ENCODE data around the gene COL6A5. TPM values are rescaled to one million over a fixed set of nuclear protein-coding genes. Genes with fewer than 3 reads are reported as not detected.

Gene COL6A5
- total RNA-seq, 1 experiment from 2014 or later: not detected

DNA sequence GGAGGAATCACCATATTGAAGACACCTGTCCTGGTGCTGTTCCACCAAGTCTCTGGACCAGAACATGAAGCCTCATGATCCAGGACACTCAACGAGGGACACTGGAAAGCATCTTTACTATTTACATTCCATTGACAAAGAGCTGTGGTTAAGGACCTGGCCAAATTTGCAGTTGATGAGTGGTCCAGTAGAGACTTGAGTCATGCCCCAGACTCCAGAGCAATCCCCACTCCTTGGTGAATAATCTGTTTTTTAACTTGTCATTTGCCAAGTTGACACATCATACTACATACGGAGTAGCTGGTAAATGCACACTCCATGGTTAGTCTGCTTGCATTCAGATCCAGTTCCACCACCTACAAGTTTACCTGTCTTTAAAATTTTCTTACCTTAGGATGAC lies 170.3 kb downstream of the COL6A5 start:
- H3K4me1 ChIP-seq (replicated peaks; ENCODE audit: insufficient read depth): no peaks in the 10 kb centered on the region
- H3K9me2 ChIP-seq (ENCODE audit: insufficient read depth): no peaks in the 10 kb centered on the region
- intact Hi-C loops (cut with micrococcal nuclease; ENCODE audit: unreplicated experiment): no loop called here
- ChIA-PET CTCF (no interaction called here), POLR2A (ENCODE audit: unreplicated experiment) (no interaction called here)
- no peaks in the 10 kb centered on the region for H3K79me2 ChIP-seq (ENCODE audit: low read depth)
- H3K27me3 ChIP-seq (ENCODE audit: insufficient read depth, low read depth): peaks cover 42% of the 10 kb centered on the region
- DNase-seq: no peak
- no peaks in the 10 kb centered on the region for H3K36me3 ChIP-seq (ENCODE audit: low read depth)
- no peak overlapping the region for H3K4me2 ChIP-seq
- H3K9me3 ChIP-seq (ENCODE audit: insufficient read depth, low read depth): no peaks in the 10 kb centered on the region
- no peak overlapping the region for H3K27ac ChIP-seq
- TF ChIP-seq EZH2 (IDR thresholded peaks at IDR 0.05; ENCODE audit: low read depth): no peak
- TF ChIP-seq CTCF (conservative IDR thresholded peaks at IDR 0.05): no peak
- no peaks in the 10 kb centered on the region for H4K20me1 ChIP-seq (ENCODE audit: insufficient read depth)
- no peaks in the 10 kb centered on the region for H3F3A ChIP-seq (ENCODE audit: insufficient read depth, low read depth)
- H2AFZ ChIP-seq: no peak overlapping the region
- no peak overlapping the region for H3K4me3 ChIP-seq
- no TSS peak for BruUV-seq (replicated peaks)

GRCh38 chr3:130516645-130517512 lies 171.4 kb downstream of the COL6A5 start, which contains the start of gene COL6A6:
Gene COL6A6, plus strand, starts transcription at chr3:130517177. Its CDS starts 43,188 bp downstream, at chr3:130560365.
- intact Hi-C loops (cut with micrococcal nuclease; ENCODE audit: unreplicated experiment): no loop called here
- H3K4me3 ChIP-seq: no peak within 1 kb of the TSS
- H3K4me2 ChIP-seq: no peak within 1 kb of the TSS
- ChIA-PET POLR2A (ENCODE audit: unreplicated experiment) (no interaction called here), CTCF (no interaction called here)
- H4K20me1 ChIP-seq (ENCODE audit: insufficient read depth): no peaks in the 10 kb centered on the region
- no peak within 1 kb of the TSS for H2AFZ ChIP-seq
- H3K27ac ChIP-seq: no peak within 1 kb of the TSS
- no peaks in the 10 kb centered on the region for H3K4me1 ChIP-seq (replicated peaks; ENCODE audit: insufficient read depth)
- H3K9me3 ChIP-seq (ENCODE audit: insufficient read depth, low read depth): no peaks in the 10 kb centered on the region
- no TSS peak for BruUV-seq (replicated peaks)
- H3F3A ChIP-seq (ENCODE audit: insufficient read depth, low read depth): no peaks in the 10 kb centered on the region
- H3K27me3 ChIP-seq (ENCODE audit: insufficient read depth, low read depth): peaks cover 45% of the 10 kb centered on the region
- TF ChIP-seq CTCF (conservative IDR thresholded peaks at IDR 0.05) (no peak), EZH2 (IDR thresholded peaks at IDR 0.05; ENCODE audit: low read depth) (no peak)
- H3K9me2 ChIP-seq (ENCODE audit: insufficient read depth): no peaks in the 10 kb centered on the region
- no peaks in the 10 kb centered on the region for H3K79me2 ChIP-seq (ENCODE audit: low read depth)
- DNase-seq: no peak
- H3K36me3 ChIP-seq (ENCODE audit: low read depth): no peaks in the 10 kb centered on the region

DNA sequence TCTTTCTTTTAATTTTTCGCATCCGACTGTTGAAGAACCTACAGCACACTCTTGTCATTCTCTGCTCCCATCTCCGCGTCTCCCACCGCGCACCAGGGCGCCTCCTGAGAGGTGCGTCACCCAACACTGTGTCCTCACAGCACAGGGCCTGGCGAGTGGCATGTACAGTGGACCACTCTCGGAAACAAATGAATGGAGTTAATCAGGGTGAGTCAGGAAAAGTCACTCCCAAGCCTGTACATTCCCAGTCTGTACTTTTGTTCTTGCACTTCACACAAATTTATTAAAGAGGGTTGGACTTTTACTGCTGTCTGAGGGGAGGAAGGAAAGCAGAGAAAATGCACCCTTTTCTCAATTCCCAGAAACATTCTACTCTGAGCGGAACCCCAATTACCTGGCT lies 172.1 kb downstream of the COL6A5 start:
- H3F3A ChIP-seq (ENCODE audit: insufficient read depth, low read depth): no peaks in the 10 kb centered on the region
- H3K79me2 ChIP-seq (ENCODE audit: low read depth): no peaks in the 10 kb centered on the region
- H2AFZ ChIP-seq: no peak overlapping the region
- POLR2A ChIA-PET (ENCODE audit: unreplicated experiment): no interaction called here
- H3K27ac ChIP-seq: no peak overlapping the region
- H3K27me3 ChIP-seq (ENCODE audit: insufficient read depth, low read depth): peaks cover 47% of the 10 kb centered on the region
- intact Hi-C loops (cut with micrococcal nuclease; ENCODE audit: unreplicated experiment): no loop called here
- no peak overlapping the region for H3K4me3 ChIP-seq
- no peak overlapping the region for H3K4me2 ChIP-seq
- H4K20me1 ChIP-seq (ENCODE audit: insufficient read depth): no peaks in the 10 kb centered on the region
- BruUV-seq (replicated peaks): no TSS peak
- CTCF ChIA-PET: no interaction called here
- no peaks in the 10 kb centered on the region for H3K4me1 ChIP-seq (replicated peaks; ENCODE audit: insufficient read depth)
- no peaks in the 10 kb centered on the region for H3K36me3 ChIP-seq (ENCODE audit: low read depth)
- no peaks in the 10 kb centered on the region for H3K9me2 ChIP-seq (ENCODE audit: insufficient read depth)
- no peaks in the 10 kb centered on the region for H3K9me3 ChIP-seq (ENCODE audit: insufficient read depth, low read depth)
- TF ChIP-seq EZH2 (IDR thresholded peaks at IDR 0.05; ENCODE audit: low read depth) (no peak), CTCF (conservative IDR thresholded peaks at IDR 0.05) (no peak)
- DNase-seq: no peak

Measured in PC-9 (cell line).